Bronchial epithelial cell (primary cell): ENCODE data around the gene FHIP1B. TPM values are rescaled to one million over a fixed set of nuclear protein-coding genes. Genes with fewer than 3 reads are reported as not detected.

Source experiments
- DNase-seq: peaks from one replicate; pipeline ENCODE4 v3.0.0-alpha.2; 2010; ENCODE audit warnings: low read depth
- FAIRE-seq: peaks from 2 replicates; lab custom pipeline; 2011; peaks lifted over from hg19 to GRCh38; lab: Jason Lieb, UNC
- H3K27me3 ChIP-seq: 2 replicates; pipeline ENCODE4 v1.5.1; 2011; ENCODE audit warnings: low read length; ENCODE audit not compliant: control insufficient read depth, insufficient read depth
- H3K36me3 ChIP-seq: 2 replicates; pipeline ENCODE4 v1.5.1; 2011; ENCODE audit warnings: low read length; ENCODE audit not compliant: control insufficient read depth, insufficient read depth
- H3K4me3 ChIP-seq: 2 replicates; pipeline ENCODE4 v1.5.1; 2011; ENCODE audit warnings: mild to moderate bottlenecking, low read depth, low read length, control low read depth
- CTCF ChIP-seq: IDR thresholded peaks from 2 replicates; pipeline ENCODE4 v1.5.1; 2011; ENCODE audit warnings: mild to moderate bottlenecking, moderate library complexity, low read length, control low read depth, inconsistent platforms; ENCODE audit not compliant: insufficient read depth, severe bottlenecking
- total RNA-seq: library from RNA; depleted of rRNA; stranded (reverse); fragments of >200 nt; gene quantifications from 2 replicates; pipeline ENCODE4 v1.2.1, GENCODE V29; 2014

Gene FHIP1B
- total RNA-seq, 1 donor from 2014 or later, result 7.4 TPM

- Histone ChIP-seq H3K4me3 (no peak overlapping the region), H3K27me3 (no peaks in the 10 kb centered on the region), H3K36me3 (no peaks in the 10 kb centered on the region)
- TF ChIP-seq CTCF, result no peak
- FAIRE-seq, result no peak
- no peak for DNase-seq
Measured at GRCh38 chr11:6237266-6237665, 2.8 kb upstream of the FHIP1B start.

GRCh38 chr11:6233984-6234386, 451 bp downstream of the FHIP1B start:
- no peak for TF ChIP-seq CTCF
- H3K4me3 ChIP-seq, result peak overlapping the region; percentile 56
- H3K27me3 ChIP-seq, result no peaks in the 10 kb centered on the region
- H3K36me3 ChIP-seq, result peaks cover 1% of the 10 kb centered on the region
- no peak for DNase-seq
- no peak for FAIRE-seq

DNA sequence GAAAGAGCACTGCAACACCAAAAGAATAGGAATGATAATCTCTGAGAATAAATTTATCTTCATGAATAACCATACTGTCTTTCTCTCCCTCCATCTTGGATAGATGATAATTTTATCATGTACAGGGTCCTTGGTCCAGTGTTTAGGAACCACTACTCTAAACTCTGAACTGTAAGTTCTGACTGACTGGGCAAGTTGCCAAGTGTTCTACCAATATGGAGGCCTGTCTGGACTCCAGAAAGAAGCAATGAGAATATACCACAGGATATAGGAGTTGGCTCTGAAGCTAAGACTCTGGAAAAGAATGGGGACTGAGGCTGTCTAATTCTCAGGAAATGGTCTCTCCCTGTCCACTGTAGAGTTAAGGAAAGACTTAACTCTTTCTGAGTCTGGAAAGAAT, 1.5 kb downstream of the FHIP1B start:
- Histone ChIP-seq H3K36me3 (peaks cover 1% of the 10 kb centered on the region), H3K4me3 (no peak overlapping the region)
- DNase-seq, result no peak

DNA sequence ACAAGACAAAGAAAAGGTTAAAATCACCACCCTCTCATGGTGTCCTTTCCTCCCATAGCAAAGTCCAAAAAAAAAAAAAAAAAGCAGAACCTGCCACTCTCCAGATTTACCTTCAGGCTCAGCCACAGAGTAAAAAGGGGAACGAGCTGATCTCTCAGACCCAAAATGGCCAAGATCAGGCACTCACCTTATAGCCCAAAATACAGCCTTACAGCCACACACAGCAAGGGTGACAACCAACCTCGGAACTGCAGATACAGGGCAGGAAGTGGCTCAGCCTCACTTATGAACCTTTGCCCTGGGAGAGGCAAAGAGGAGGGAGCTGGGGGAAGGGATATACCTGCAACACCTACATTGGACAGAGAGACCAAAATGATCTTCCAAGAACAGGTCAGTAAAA, 4.5 kb downstream of the FHIP1B start:
- Histone ChIP-seq H3K27me3 (no peaks in the 10 kb centered on the region), H3K4me3 (no peak overlapping the region), H3K36me3 (peaks cover 1% of the 10 kb centered on the region)
- FAIRE-seq (no peak), DNase-seq (no peak)
- TF ChIP-seq CTCF, result no peak

More for the DNA sequence above, 1.5 kb downstream of the FHIP1B start:
- no peak for FAIRE-seq
- no peaks in the 10 kb centered on the region for H3K27me3 ChIP-seq
- TF ChIP-seq CTCF, result no peak

DNA sequence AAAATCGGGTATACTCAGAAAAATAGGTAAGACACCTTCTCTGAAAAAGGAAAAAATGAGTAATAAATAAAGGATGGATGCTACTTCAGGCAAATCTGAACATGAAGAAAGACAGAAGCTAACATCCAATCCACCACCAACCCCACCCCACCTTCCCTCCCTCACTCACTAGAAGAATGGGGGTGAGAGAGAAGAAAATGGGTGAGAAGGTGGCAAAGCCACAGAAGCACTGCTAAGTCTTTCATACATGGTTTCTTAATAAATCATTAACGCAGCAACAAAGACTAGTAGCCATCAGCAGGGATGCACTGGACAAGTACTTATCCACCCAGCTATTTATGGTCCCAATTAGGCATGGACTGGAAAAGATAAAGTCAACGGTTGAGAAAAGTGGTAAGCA, 5.9 kb downstream of the FHIP1B start:
- no peak for FAIRE-seq
- Histone ChIP-seq H3K36me3 (peaks cover 11% of the 10 kb centered on the region), H3K4me3 (no peak overlapping the region), H3K27me3 (no peaks in the 10 kb centered on the region)
- DNase-seq, result no peak
- no peak for TF ChIP-seq CTCF

- peaks cover 19% of the 10 kb centered on the region for H3K36me3 ChIP-seq
- FAIRE-seq (no peak), DNase-seq (no peak)
- H3K27me3 ChIP-seq, result no peaks in the 10 kb centered on the region
- TF ChIP-seq CTCF, result no peak
- no peak overlapping the region for H3K4me3 ChIP-seq
Measured at GRCh38 chr11:6225896-6226295, 8.5 kb downstream of the FHIP1B start.
